ENCODE data around the gene AQP11.

Gene AQP11

GRCh38 chr11:77580712-77581337, 8.9 kb upstream of the AQP11 start:
- Histone ChIP-seq H3K4me1 (no peaks in the 10 kb centered on the region), H3K27ac (no peak overlapping the region), H3K36me3 (no peaks in the 10 kb centered on the region), H3K27me3 (no peaks in the 10 kb centered on the region), H3K9me3 (no peaks in the 10 kb centered on the region), H3K4me3 (no peak overlapping the region)
- DNase-seq: no peak
- intact Hi-C loops (cut with DNase I; ENCODE audit: low total_unique reads): no loop called here
- TF ChIP-seq CTCF (IDR thresholded peaks at IDR 0.05): no peak

- no peak for TF ChIP-seq CTCF (IDR thresholded peaks at IDR 0.05)
- H3K27ac ChIP-seq: peak overlapping the region; percentile 77 to 79
- intact Hi-C loops (cut with DNase I; ENCODE audit: low total_unique reads): no loop called here
These were observed 602 bp upstream of the AQP11 start for GRCh38 chr11:77589181-77589520.

GRCh38 chr11:77590194-77590782, 535 bp downstream of the AQP11 start:
- peak; percentile 25 to 65 for DNase-seq
- Histone ChIP-seq H3K4me3 (peak overlapping the region; percentile 68 to 86), H3K4me1 (peaks cover 0 to 17% (median 9%) of the 10 kb centered on the region in 4 donors), H3K9me3 (no peaks in the 10 kb centered on the region), H3K36me3 (no peaks in the 10 kb centered on the region), H3K27me3 (no peaks in the 10 kb centered on the region), H3K27ac (peak overlapping the region; percentile 77 to 79)
- intact Hi-C loops (cut with DNase I; ENCODE audit: low total_unique reads): no loop called here
- no peak for TF ChIP-seq CTCF (IDR thresholded peaks at IDR 0.05)

More at GRCh38 chr11:77589181-77589520, 602 bp upstream of the AQP11 start:
- Histone ChIP-seq H3K4me3 (peak overlapping the region; percentile 68 to 86), H3K9me3 (no peaks in the 10 kb centered on the region), H3K4me1 (peaks cover 0 to 17% (median 9%) of the 10 kb centered on the region in 4 donors), H3K27me3 (no peaks in the 10 kb centered on the region), H3K36me3 (no peaks in the 10 kb centered on the region)
- no peak for DNase-seq

GRCh38 chr11:77592727-77593126, 3.0 kb downstream of the AQP11 start:
- no peak for DNase-seq
- H3K27ac ChIP-seq: no peak overlapping the region
- H3K36me3 ChIP-seq: no peaks in the 10 kb centered on the region
- H3K4me3 ChIP-seq: no peak overlapping the region
- intact Hi-C loops (cut with DNase I; ENCODE audit: low total_unique reads): no loop called here
- H3K4me1 ChIP-seq: peaks cover 0 to 17% (median 9%) of the 10 kb centered on the region in 4 donors
- H3K27me3 ChIP-seq: no peaks in the 10 kb centered on the region
- no peaks in the 10 kb centered on the region for H3K9me3 ChIP-seq
- no peak for TF ChIP-seq CTCF (IDR thresholded peaks at IDR 0.05)

GRCh38 chr11:77593883-77594282, 4.1 kb downstream of the AQP11 start:
- TF ChIP-seq CTCF (IDR thresholded peaks at IDR 0.05): no peak
- Histone ChIP-seq H3K36me3 (no peaks in the 10 kb centered on the region), H3K27me3 (no peaks in the 10 kb centered on the region), H3K4me1 (peaks cover 0 to 11% (median 5%) of the 10 kb centered on the region in 4 donors), H3K4me3 (no peak overlapping the region), H3K9me3 (no peaks in the 10 kb centered on the region), H3K27ac (no peak overlapping the region)
- DNase-seq: no peak
- intact Hi-C loops (cut with DNase I; ENCODE audit: low total_unique reads): no loop called here
